Dermis blood vessel endothelial cell (primary cell): ENCODE data around the gene MGAM2. TPM values are rescaled to one million over a fixed set of nuclear protein-coding genes. Genes with fewer than 3 reads are reported as not detected.
"Not testable (repeated sequence)": the region's sequence is repeated elsewhere in the genome, so short reads cannot be mapped to it uniquely, and the experiment has no call there.

Experiments used
- DNase-seq: peaks from one replicate; pipeline ENCODE4 v3.0.0; 2010
- total RNA-seq: library from RNA; depleted of rRNA; stranded (reverse); fragments of >200 nt; gene quantifications from 2 replicates; pipeline ENCODE4 v1.2.3, GENCODE V29; 2014

MGAM2 gene
- not detected in 2 replicates for total RNA-seq

DNA sequence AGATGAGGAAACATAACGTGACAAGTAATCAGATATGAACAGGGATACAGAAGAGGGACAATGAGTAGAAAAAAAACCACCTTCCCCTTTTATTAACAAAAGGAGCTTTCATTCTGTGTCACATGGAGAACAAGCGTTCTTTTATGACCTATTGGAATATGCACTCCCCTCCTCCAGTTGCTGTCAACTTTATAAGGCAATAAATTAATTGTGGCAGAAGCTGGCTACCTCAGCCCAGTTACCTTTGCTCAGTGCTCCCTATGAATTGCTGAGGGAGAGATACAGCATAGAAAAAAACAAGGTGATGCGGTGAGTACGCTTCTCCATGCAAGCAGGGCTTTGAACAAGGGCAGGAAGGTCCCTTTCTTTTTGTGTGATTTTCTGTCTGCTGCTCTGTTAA lies at the start of gene MGAM2:
Gene MGAM2, plus strand, starts transcription at position 220 of the 400 bp plus-strand sequence. CDS start 5,156 bp downstream, outside the sequence.
- no peak for DNase-seq

GRCh38 chr7:142063551-142064442 lies 47.7 kb upstream of the MGAM2 start:
- DNase-seq, result no peak

GRCh38 chr7:142066536-142066935 lies 45.0 kb upstream of the MGAM2 start:
- no peak for DNase-seq

DNA sequence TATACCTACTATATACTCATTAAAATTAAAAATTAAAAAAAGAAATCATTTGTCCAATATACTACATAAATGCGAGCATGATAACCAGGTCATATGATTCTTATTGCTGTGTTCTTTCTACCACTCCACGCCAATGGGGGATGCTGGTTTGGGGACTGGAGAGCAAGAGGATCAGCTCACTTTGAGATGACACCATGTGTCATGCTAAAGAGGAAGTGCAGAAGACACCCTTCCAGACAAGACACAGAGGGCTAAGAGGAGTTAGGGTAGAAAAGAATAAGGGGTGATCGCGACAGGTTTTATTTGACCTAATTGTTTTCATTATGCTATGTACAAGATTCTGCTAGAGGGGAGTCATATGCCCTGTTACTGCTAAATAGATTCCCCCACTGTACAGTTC lies 33.8 kb upstream of the MGAM2 start:
- no peak for DNase-seq

- no peak for DNase-seq
Measured at GRCh38 chr7:142083605-142084004, 27.9 kb upstream of the MGAM2 start.

GRCh38 chr7:142085428-142085827 lies 26.1 kb upstream of the MGAM2 start:
- no peak for DNase-seq

DNA sequence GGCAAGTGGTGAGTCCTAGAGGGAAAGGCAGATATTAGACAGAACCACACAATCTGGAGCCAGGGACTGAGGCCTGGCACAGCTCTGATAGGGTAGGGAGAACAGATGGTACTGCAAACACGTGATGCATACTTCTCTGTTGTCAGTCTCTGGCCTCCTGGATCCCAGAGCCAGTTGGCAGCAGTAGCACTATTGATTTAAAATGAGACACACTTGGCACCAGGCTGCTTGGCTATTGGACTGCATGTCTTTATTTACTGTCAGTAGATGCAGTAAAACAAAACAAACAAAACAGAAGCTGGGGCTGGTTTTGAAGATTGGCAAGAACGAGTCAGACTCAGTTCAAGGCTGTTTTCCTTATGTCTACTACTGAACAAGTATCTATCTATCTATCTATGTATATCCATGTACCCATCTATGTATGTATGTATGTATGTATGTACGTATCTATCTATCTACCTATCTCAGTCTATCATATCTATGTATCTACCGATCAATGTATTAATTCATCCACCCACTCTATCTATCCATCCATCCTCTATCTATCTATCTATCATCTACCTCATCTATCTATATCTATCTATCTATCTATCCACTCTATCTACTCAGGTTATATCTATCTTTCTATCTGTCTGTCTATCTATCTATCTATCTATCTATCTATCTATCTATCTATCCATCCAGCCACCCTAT lies 23.4 kb upstream of the MGAM2 start:
- DNase-seq, result no peak

- DNase-seq, result no peak
Measured at GRCh38 chr7:142089035-142089434, 22.5 kb upstream of the MGAM2 start.

- no peak for DNase-seq
Measured at GRCh38 chr7:142091961-142092360, 19.6 kb upstream of the MGAM2 start.

- no peak for DNase-seq
Measured at GRCh38 chr7:142094861-142095260, 16.7 kb upstream of the MGAM2 start.

DNA sequence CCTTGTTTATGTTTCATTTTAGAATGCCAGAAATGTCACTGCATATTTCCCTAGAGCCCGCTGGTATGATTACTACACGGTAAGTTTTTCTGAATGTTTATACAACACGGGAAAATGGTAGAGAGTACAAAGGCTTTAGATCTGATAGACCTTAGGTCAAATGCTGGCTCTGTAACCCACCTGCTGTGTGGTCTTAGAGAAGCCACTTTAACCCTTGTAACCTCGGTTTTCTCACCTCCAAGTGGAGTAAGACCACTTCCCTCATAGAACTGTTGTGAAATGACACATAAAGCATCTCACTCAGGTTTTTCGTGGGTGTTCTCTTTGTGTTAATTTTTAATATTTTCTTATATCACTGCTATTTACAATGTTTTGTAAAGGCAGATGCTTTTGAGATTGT lies 13.9 kb upstream of the MGAM2 start:
- no peak for DNase-seq

DNA sequence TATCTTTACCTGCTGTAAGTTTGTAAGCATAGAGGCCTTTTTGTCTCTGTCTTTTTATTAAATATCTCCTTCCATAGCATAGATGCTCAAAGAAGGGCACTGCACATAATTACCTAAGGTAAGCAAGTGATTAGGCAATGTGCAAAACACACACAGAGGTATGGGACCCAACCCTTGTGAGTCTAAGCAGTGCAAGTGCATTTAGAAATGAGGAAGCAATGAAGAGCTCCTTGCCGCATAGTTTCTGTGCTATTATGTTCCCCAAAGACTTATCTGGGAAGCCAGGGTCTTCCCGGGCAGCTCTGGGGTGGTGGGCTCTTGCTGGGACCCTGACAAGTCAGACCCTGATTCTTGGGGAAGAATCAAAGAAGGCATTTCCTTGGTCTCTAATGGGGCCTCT lies 13.5 kb upstream of the MGAM2 start:
- no peak for DNase-seq

DNA sequence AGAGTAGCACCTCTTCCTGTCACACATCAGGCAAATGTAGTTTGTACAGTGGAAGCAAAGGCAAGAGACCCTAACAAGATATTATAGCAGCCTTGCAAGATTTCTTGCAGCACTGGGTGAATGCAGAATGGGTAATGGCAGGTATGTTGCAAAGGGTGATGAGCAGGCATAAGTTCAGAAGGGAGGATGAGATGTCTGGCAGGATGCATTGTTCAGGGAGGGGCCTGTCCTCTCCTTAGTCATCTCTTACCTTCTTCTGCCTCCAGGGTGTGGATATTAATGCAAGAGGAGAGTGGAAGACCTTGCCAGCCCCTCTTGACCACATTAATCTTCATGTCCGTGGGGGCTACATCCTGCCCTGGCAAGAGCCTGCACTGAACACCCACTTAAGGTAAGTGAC lies 12.2 kb upstream of the MGAM2 start:
- DNase-seq, result not testable (repeated sequence)

DNA sequence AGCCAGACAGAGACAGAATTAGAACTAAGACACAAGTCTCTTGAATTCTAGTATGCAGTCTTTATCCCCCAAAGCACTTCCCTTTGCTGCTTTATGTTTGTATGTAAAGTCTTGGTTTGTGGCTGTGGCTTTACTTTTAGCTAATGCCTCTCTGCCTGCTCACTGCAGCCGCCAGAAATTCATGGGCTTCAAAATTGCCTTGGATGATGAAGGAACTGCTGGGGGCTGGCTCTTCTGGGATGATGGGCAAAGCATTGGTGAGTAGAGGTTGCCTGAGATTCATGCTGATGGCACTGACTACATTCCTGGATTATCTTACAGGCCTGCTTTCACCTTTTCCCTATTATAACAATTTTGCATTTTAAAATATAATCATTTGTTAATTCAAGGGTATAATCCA lies 10.9 kb upstream of the MGAM2 start:
- DNase-seq, result no peak

- DNase-seq, result not testable (repeated sequence)
Measured at GRCh38 chr7:142101794-142102193, 9.7 kb upstream of the MGAM2 start.

- no peak for DNase-seq
Measured at GRCh38 chr7:142104550-142105527, 6.7 kb upstream of the MGAM2 start.

DNA sequence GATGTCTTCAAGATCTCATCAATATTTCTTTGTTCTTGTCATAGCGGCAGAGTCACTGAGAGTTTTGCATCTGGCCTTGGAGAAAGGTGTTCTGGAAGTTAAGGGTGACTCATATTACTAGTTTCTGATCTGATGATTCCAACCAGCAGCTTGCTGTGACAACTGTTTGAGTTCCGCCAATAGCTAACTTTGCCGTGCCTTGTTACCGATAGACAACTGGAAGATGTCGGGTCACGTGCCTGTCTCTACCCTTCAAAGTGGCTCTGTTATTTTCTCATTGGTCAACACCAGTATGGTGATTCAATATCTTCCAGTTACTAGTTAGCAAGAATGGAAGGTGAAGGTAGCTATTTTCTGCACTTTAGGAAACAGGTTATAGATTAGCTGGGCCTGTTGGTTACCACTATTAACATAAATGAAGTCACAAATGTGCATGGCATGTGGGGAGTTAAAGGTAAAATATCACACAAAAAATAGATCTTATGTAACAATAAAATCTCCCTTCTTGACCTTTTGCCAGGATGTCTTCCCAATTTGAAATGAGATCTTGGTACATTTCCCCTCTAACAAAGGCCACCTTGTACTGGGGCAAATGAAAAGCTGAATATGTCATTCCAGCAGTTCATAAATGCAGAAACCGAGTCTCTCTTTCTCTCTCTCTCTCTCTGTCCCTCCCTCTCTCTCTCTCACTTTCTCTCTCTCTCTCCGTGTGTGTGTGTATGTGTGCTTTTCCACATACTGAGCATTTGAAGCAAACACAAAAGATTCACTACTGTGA lies 2.6 kb upstream of the MGAM2 start:
- DNase-seq, result no peak

DNA sequence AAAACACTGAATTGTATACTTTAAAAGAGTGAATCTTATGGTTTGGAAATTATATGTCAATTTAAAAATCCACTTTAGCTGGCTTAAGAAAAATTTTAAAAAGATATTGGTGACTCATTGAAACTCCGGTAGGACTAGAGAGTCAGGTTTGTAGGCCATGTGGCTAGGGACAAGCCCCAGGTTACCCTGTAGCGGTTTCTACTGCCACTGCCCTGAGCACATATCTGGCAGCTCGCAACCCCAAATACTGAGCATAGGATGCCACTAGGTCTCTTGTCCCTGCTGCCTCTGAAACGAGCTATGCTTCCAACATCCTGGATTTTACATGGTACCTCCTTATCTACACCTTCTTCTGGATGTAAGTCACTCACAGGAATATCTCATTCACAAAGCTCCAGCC lies 1.4 kb upstream of the MGAM2 start:
- DNase-seq, result no peak

DNA sequence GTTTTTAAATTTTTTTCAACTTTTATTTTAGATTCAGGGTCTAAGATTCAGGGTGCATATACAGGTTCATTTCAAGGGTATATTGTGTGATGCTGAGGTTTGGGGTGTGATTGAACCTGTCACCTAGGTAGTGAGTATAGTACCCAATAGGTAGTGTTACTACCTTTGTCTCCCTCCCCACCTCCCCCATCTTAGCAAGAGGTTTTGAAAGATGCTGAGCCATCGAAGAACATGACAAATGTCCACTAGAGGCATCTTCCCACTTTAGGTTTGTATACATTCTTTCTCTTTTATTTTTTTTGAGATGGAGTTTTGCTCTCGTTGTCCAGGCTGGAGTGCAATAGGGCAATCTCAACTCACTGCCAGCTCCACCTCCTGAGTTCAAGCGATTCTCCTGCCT lies 880 bp upstream of the MGAM2 start:
- DNase-seq, result no peak

DNA sequence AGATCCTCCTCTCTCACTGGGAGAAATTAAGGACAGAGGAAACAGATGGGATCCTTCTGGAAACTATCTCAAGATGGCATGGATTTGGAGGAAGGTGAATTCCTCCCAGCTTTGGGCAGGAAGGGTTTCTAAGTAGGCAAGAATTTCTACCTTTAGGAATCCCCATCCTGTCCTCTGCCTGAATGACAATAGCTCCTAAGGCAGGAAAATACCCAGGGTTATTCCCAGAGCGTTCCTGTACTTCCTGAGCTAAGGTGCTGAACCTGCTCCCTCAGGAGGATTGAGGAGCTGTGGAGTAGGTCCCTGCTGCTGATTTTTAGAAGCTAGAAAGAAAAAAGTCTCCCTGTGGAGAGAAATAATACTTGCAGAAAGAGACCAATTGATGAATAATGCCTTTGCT lies 568 bp downstream of the MGAM2 start:
- no peak for DNase-seq

GRCh38 chr7:142114207-142114606 lies 2.7 kb downstream of the MGAM2 start:
- no peak for DNase-seq

GRCh38 chr7:142120524-142120923 lies 9.0 kb downstream of the MGAM2 start:
- no peak for DNase-seq
